ENCODE data around the gene NR4A3.
"Not testable (repeated sequence)": the region's sequence is repeated elsewhere in the genome, so short reads cannot be mapped to it uniquely, and the experiment has no call there.

Gene NR4A3

DNA sequence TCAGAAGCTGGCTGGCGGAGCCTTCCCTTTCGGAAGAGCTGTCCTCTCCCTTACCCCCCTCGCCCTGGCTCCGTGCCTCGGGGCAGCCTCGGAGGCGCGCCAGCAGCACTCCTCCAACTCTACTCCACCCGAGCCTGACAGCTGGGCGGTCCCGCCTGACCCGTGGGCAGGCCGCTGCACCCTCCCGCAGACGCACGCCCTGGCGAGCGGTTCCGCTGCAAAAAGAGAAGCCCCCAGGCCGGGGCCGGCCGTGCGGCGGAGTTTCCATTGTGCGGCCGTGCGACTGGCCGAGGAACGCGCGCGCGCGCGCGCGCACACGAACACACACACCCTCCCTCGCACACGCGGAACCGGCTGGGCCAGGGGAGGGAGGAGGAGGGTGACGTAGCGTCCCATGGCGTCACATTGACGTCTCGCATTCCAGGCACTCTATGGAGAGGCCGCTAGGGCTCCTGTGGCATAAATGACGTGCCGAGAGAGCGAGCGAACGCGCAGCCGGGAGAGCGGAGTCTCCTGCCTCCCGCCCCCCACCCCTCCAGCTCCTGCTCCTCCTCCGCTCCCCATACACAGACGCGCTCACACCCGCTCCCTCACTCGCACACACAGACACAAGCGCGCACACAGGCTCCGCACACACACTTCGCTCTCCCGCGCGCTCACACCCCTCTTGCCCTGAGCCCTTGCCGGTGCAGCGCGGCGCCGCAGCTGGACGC lies at the start of gene NR4A3:
Gene NR4A3 (plus strand): TSS at position 490 of the 713 bp plus-strand sequence. CDS start 6,158 bp downstream, outside the sequence.
- Histone ChIP-seq H3K36me3 (replicated peaks) (no peaks in the 10 kb centered on the region), H3K27me3 (replicated peaks) (peaks cover 3% of the 10 kb centered on the region), H3K27ac (peak within 1 kb of the TSS; percentile 88), H3K4me3 (ENCODE audit: low read depth, low read length) (peak within 1 kb of the TSS; percentile 81)
- TF ChIP-seq, protein P1, sequence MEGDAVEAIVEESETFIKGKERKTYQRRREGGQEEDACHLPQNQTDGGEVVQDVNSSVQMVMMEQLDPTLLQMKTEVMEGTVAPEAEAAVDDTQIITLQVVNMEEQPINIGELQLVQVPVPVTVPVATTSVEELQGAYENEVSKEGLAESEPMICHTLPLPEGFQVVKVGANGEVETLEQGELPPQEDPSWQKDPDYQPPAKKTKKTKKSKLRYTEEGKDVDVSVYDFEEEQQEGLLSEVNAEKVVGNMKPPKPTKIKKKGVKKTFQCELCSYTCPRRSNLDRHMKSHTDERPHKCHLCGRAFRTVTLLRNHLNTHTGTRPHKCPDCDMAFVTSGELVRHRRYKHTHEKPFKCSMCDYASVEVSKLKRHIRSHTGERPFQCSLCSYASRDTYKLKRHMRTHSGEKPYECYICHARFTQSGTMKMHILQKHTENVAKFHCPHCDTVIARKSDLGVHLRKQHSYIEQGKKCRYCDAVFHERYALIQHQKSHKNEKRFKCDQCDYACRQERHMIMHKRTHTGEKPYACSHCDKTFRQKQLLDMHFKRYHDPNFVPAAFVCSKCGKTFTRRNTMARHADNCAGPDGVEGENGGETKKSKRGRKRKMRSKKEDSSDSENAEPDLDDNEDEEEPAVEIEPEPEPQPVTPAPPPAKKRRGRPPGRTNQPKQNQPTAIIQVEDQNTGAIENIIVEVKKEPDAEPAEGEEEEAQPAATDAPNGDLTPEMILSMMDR (IDR thresholded peaks at IDR 0.05; ENCODE audit: low read depth, low read length, missing control alignments), result peak; percentile 48
- peak; percentile 97 for DNase-seq
- in situ Hi-C loops (cut with HindIII; ENCODE audit: low pct_ligation_motif_present, low sequenced_read_pairs), result no loop called here

DNA sequence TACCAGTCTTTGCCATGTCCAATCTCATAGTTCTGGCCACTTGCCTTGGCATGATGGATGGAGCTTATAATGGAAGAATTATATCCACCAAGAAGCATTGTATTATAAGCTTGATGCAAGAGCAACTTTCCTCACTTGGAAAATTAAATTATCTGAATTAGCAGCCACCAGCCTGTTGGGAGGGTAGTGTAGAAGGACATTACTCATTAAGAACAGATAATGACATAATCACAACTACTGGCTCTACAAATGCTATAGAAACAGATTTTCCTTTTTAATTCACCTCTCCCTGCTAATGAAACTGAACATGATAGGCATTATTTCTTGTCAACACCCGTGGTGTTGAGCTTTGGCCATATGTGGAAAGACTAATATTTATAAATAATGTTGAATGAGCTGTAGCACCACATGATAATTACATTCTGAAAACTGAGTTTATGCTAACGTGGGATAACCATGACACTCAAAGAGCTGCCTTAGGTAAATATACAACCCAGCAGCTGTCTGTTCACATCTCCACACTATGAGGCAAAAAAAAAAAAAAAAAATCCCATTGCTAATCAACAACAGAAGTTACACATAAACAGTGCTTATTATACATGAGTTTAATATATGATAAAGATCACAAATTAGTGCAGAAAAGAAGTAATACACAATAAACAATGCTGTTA lies 48.1 kb upstream of the NR4A3 start:
- TF ChIP-seq, protein P1 (IDR thresholded peaks at IDR 0.05; ENCODE audit: low read depth, low read length, missing control alignments), result no peak
- in situ Hi-C loops (cut with HindIII; ENCODE audit: low pct_ligation_motif_present, low sequenced_read_pairs), result no loop called here

DNA sequence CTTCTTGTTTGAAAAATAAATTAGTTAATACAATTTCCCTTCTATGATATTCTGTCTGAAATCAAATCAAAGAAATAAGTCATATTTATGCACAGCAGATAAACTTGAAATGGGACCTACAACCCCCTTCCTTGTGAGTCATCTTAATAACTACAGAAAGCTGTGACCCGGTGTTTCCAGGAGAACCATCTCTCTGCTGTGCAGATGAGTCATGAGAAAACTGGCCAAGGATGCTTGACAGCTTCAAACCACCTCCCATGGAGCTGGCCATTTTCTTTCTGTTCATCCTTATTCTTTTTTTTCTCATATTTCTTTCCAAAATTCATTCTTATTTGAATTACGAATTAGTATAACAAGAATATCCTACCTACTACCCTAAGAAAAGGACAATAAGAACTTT lies 43.4 kb upstream of the NR4A3 start:
- in situ Hi-C loops (cut with HindIII; ENCODE audit: low pct_ligation_motif_present, low sequenced_read_pairs), result no loop called here
- TF ChIP-seq, protein P1 (IDR thresholded peaks at IDR 0.05; ENCODE audit: low read depth, low read length, missing control alignments), result no peak
- Histone ChIP-seq H3K36me3 (replicated peaks) (no peaks in the 10 kb centered on the region), H3K27ac (no peak overlapping the region), H3K27me3 (replicated peaks) (no peaks in the 10 kb centered on the region), H3K4me3 (ENCODE audit: low read depth, low read length) (no peak overlapping the region)
- DNase-seq, result peak; percentile 92

More for the DNA sequence above, 48.1 kb upstream of the NR4A3 start:
- no peak overlapping the region for H3K27ac ChIP-seq
- H3K4me3 ChIP-seq (ENCODE audit: low read depth, low read length), result no peak overlapping the region
- H3K36me3 ChIP-seq (replicated peaks), result no peaks in the 10 kb centered on the region
- no peaks in the 10 kb centered on the region for H3K27me3 ChIP-seq (replicated peaks)
- no peak for DNase-seq

DNA sequence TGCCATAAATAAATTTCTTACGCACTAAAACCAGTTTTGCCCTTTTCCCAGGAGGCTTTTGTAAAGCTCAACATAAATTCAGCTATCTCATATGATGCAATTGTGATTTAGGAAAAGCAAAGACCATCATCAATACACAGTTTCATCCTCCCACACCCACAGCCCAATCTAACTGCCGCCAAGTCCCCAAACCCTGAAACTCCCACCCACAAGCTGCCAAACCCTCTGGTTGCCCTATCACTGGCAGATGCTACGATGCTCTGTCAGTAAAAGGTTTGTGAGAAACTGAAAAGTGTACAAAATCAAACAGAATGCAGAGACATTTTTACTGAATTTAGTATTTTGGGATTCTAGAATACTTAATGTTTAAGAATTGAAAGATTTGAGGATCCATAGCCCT lies 42.8 kb upstream of the NR4A3 start:
- in situ Hi-C loops (cut with HindIII; ENCODE audit: low pct_ligation_motif_present, low sequenced_read_pairs), result no loop called here
- no peaks in the 10 kb centered on the region for H3K27me3 ChIP-seq (replicated peaks)
- H3K27ac ChIP-seq, result no peak overlapping the region
- H3K36me3 ChIP-seq (replicated peaks), result no peaks in the 10 kb centered on the region
- TF ChIP-seq, protein P1 (IDR thresholded peaks at IDR 0.05; ENCODE audit: low read depth, low read length, missing control alignments), result no peak
- H3K4me3 ChIP-seq (ENCODE audit: low read depth, low read length), result no peak overlapping the region
- no peak for DNase-seq

DNA sequence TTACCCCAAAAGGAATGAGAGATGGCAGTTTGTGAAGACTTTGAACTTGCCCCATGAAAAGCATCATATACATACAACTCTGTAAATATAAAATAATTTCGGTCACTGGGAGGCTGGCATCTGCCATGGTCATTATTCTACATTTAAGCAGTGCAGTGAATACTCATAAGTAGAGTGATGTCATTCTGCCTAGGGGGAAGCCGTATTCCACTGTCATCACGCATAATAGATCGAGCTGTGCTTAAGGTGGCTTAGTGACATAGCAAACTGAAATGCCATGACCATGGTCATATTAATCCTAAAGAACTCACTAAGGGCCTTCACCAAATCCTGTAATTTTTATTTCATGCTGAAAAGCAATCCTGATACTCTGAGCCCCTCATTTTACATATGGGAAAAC lies 42.4 kb upstream of the NR4A3 start:
- Histone ChIP-seq H3K36me3 (replicated peaks) (no peaks in the 10 kb centered on the region), H3K27ac (no peak overlapping the region), H3K4me3 (ENCODE audit: low read depth, low read length) (no peak overlapping the region), H3K27me3 (replicated peaks) (no peaks in the 10 kb centered on the region)
- TF ChIP-seq, protein P1 (IDR thresholded peaks at IDR 0.05; ENCODE audit: low read depth, low read length, missing control alignments), result no peak
- no peak for DNase-seq
- in situ Hi-C loops (cut with HindIII; ENCODE audit: low pct_ligation_motif_present, low sequenced_read_pairs), result no loop called here

DNA sequence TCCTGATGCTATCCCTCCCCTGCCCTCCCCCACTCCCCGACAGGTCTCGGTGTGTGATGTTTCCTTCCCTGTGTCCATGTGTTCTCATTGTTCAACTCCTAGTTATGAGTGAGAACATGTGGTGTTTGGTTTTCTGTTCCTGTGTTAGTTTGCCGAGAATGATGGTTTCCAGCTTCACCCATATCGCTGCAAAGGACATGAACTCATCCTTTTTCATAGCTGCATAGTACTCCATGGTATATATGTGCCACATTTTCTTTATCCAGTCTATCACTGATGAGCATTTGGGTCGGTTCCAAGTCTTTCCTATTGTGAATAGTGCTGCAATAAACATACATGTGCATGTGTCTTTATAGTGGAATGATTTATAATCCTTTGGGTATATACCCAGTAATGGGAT lies 39.3 kb upstream of the NR4A3 start:
- H3K27ac ChIP-seq; DNase-seq; H3K27me3 ChIP-seq (replicated peaks); H3K36me3 ChIP-seq (replicated peaks); H3K4me3 ChIP-seq (ENCODE audit: low read depth, low read length); in situ Hi-C loops (cut with HindIII; ENCODE audit: low pct_ligation_motif_present, low sequenced_read_pairs): not testable (repeated sequence)
